Tibial artery (tissue), 4 donors: Measurements from ENCODE around the gene CYP27B1.
A peak's percentile ranks its signal among the peaks of the same experiment; 100 is the strongest.

Source experiments
- DNase-seq, 2 donors: peaks; one replicate each; pipeline ENCODE4 v3.0.0-alpha.2; 2019
- H3K27ac ChIP-seq, 2 donors: fragments of 200-600 bp; sonication (generic) in 1 of 2; 1 replicate in 1 of 2; 2 replicates in 1 of 2; pipeline ENCODE4 v1.5.1; 2018 to 2019; ENCODE audit warnings: mild to moderate bottlenecking in 1 of 2
- H3K27me3 ChIP-seq, 2 donors: fragments of 200-600 bp; sonication (generic) in 1 of 2; one replicate each; pipeline versions ENCODE4 v1.5.1 to v1.6.0; 2016 to 2019
- H3K36me3 ChIP-seq, 3 donors: fragments of 200-600 bp; sonication (generic) in 2 of 3; one replicate each; pipeline ENCODE4 v1.5.1; 2016 to 2019; ENCODE audit warnings: mild to moderate bottlenecking in 2 of 3
- H3K4me1 ChIP-seq, 4 donors: fragments of 200-600 bp; sonication (generic) in 2 of 4; 1 replicate in 3 of 4; 2 replicates in 1 of 4; pipeline ENCODE4 v1.5.1; 2016 to 2019
- H3K4me3 ChIP-seq, 2 donors: fragments of 200-600 bp; sonication (generic) in 1 of 2; 1 replicate in 1 of 2; 2 replicates in 1 of 2; pipeline ENCODE4 v1.5.1; 2018 to 2019; ENCODE audit warnings: mild to moderate bottlenecking in 2 of 2
- H3K9me3 ChIP-seq, 3 donors: fragments of 200-600 bp; sonication (generic) in 1 of 3; one replicate each; pipeline ENCODE4 v1.5.1; 2016 to 2019
- CTCF ChIP-seq, 2 experiments: fragments of 200-600 bp in 1 of 2; fragments of 450-650 bp in 1 of 2; IDR thresholded peaks; one replicate each; pipeline ENCODE4 v1.5.1; 2017 to 2019; ENCODE audit warnings: antibody characterized with exemption in 2 of 2, mild to moderate bottlenecking in 1 of 2, moderate library complexity in 1 of 2
- intact Hi-C: fragments of 100-400 bp; cut with DNase I; formaldehyde crosslinking; loops from one replicate; pipeline ENCODE4 v1.15.0; 2023; ENCODE audit warnings: low total_unique reads

CYP27B1 gene

DNA sequence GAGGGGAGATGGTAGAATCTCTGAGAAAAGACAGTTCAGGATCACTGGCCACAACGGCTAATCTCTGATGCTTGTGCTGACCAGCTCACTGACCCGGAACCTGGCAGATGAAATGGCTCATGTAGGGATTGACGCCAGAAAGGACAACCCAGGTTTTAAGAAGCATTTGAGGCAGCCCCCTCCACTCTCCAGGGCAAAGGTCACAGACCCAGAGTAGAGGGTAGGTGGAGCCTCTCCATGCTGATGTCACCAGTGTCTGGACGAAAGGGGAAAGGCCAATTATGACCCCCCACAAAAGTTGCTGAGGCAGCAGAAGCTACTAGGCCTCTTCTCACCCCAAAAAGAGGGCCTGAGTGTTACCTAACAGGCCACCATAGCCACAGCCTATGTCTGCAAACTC is 3.9 kb upstream of the CYP27B1 start:
- Histone ChIP-seq H3K9me3 (no peaks in the 10 kb centered on the region), H3K27me3 (peaks cover 0 to 5% of the 10 kb centered on the region in 2 donors), H3K4me3 (no peak overlapping the region), H3K4me1 (peaks cover 0 to 38% (median 32%) of the 10 kb centered on the region in 4 donors), H3K36me3 (peaks cover 0 to 23% (median 12%) of the 10 kb centered on the region in 3 donors), H3K27ac (peak overlapping the region in 1 of 2 donors; percentile 91)
- DNase-seq: peak in 1 of 2 donors; percentile 46
- TF ChIP-seq CTCF (IDR thresholded peaks at IDR 0.05): no peak
- intact Hi-C loops: no loop called here

DNA sequence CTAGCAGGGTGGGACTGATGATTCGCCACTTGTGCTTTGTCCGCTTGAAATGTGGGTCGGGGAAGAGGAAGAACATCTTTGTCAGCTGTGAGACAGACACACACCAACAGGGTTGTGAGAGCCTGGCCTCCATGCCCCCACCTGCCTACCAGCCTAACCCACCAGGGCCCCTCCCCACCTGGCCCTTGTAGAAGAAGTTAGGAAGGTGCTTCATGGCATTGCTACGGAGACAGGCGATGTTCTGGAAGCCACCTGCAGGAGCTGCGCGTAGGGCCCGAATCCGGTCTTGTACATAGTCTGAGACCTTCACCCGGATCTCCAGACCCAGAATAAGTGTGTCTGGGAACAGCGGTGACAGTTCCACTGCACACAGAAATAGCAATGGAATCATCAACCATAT is 2.7 kb upstream of the CYP27B1 start:
- no peak overlapping the region for H3K4me3 ChIP-seq
- intact Hi-C loops: no loop called here
- H3K9me3 ChIP-seq: no peaks in the 10 kb centered on the region
- H3K27ac ChIP-seq: no peak overlapping the region
- TF ChIP-seq CTCF (IDR thresholded peaks at IDR 0.05): no peak
- DNase-seq: no peak
- peaks cover 0 to 50% (median 43%) of the 10 kb centered on the region in 4 donors for H3K4me1 ChIP-seq
- H3K27me3 ChIP-seq: peaks cover 0 to 16% of the 10 kb centered on the region in 2 donors
- peaks cover 0 to 17% (median 12%) of the 10 kb centered on the region in 3 donors for H3K36me3 ChIP-seq

DNA sequence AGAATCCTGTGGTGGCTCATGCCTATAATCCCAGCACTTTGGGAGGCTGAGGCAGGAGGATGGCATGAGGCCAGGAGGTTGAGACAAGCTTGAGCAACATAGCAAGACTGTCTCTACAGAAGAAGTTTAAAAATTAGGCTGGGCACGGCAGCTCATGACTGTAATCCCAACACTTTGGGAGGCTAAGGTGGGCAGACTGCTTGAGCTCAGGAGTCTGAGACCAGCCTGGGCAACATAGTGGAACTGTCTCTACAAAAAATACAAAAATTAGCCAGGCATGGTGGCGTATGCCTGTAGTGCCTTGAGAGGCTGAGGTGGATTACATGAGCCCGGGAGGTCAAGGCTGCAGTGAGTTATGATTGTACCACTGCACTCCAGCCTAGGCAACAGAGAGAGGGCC is 998 bp upstream of the CYP27B1 start:
- peaks cover 0 to 17% (median 12%) of the 10 kb centered on the region in 3 donors for H3K36me3 ChIP-seq
- no peaks in the 10 kb centered on the region for H3K9me3 ChIP-seq
- DNase-seq: peak in 1 of 2 donors; percentile 42
- peaks cover 0 to 44% (median 39%) of the 10 kb centered on the region in 4 donors for H3K4me1 ChIP-seq
- intact Hi-C loops: no loop called here
- H3K27ac ChIP-seq: no peak overlapping the region
- no peak for TF ChIP-seq CTCF (IDR thresholded peaks at IDR 0.05)
- peaks cover 0 to 33% of the 10 kb centered on the region in 2 donors for H3K27me3 ChIP-seq
- H3K4me3 ChIP-seq: no peak overlapping the region

- Histone ChIP-seq H3K36me3 (peaks cover 0 to 17% (median 12%) of the 10 kb centered on the region in 3 donors), H3K4me3 (peak overlapping the region in 1 of 2 donors; percentile 50), H3K9me3 (no peaks in the 10 kb centered on the region), H3K27ac (no peak overlapping the region), H3K4me1 (peaks cover 0 to 44% (median 39%) of the 10 kb centered on the region in 4 donors), H3K27me3 (peaks cover 0 to 39% of the 10 kb centered on the region in 2 donors)
- DNase-seq: no peak
- TF ChIP-seq CTCF (IDR thresholded peaks at IDR 0.05): no peak
- intact Hi-C loops: no loop called here
Observed at GRCh38 chr12:57767305-57767698, 424 bp upstream of the CYP27B1 start.

DNA sequence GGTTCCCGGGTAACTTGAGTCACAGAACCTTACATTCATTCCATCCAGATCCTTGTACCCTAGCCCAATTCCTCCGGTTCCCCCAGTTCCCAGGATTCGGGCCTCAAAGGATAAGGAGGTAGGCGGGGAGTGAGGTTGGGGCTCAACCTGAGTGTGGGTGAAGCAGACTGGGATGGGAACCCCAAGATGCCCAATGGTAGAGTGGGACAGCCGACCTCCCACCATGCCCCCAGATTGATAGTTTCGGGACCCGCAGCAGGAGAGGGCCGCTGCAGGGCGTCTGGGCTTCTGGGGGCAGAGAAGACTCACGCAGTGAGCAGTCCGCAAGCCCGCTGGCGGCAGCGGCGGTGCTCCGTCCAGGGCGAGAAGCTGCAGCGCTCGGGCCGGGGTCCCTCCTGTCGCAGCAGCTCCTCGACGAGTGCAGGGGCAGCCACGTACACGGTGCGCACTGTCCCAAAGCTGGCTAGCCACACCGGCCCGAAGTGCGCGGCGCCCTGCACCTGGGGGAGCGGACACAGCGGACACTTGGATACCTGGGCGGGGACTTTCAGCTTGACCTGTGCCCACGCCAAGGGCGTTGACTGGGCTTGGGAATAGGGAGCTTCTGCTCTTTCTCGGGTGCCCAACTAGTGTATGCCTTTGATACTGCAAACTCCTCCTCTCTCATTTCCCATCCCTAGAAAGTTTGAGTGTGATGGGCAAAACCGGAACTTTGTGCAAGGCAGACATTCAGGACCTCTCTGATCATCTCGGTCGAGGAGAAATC is 997 bp downstream of the CYP27B1 start:
- Histone ChIP-seq H3K4me3 (peak overlapping the region; percentile 26 to 50), H3K27me3 (peaks cover 0 to 48% of the 10 kb centered on the region in 2 donors), H3K4me1 (peaks cover 0 to 35% (median 31%) of the 10 kb centered on the region in 4 donors), H3K9me3 (no peaks in the 10 kb centered on the region), H3K36me3 (peaks cover 0 to 17% (median 12%) of the 10 kb centered on the region in 3 donors), H3K27ac (no peak overlapping the region)
- no peak for TF ChIP-seq CTCF (IDR thresholded peaks at IDR 0.05)
- intact Hi-C loops: no loop called here
- peak in 1 of 2 donors; percentile 62 for DNase-seq
